HCT116 (cell line): ENCODE data around the gene LMNTD2. TPM values are rescaled to one million over a fixed set of nuclear protein-coding genes. Genes with fewer than 3 reads are reported as not detected.

Experiments
- ATAC-seq: fragments of 200-7000 bp; cut with Tn5 transposase; 2 replicates; pipeline ENCODE4 v1.9.1; 2020; ENCODE audit warnings: mild to moderate bottlenecking, moderate library complexity
- BruUV-seq: library from RNA; stranded (reverse); fragments of 400-500 nt; replicated peaks from 2 replicates; lab custom pipeline; 2021; lab: Mats Ljungman, UMichigan
- CTCF ChIA-PET: fragments of 300-600 bp; sonication (Branson Sonifier 250); formaldehyde crosslinking; loops from one replicate; lab custom pipeline; 2021; ENCODE audit warnings: antibody characterized with exemption; lab: Charles Lee
- POLR2A ChIA-PET: fragments of 300-600, 350-600 bp; sonication (Branson Sonifier 250); formaldehyde crosslinking; loops from one replicate; lab custom pipeline; 2021; ENCODE audit warnings: antibody characterized with exemption; lab: Charles Lee
- RAD21 ChIA-PET, 2 experiments: fragments of 300-600 bp; sonication (Branson Sonifier 250); formaldehyde crosslinking; loops; one replicate each; lab custom pipeline; 2023; ENCODE audit warnings: low total read pairs in 2 of 2; ENCODE audit not compliant: uncharacterized antibody in 2 of 2, unreplicated experiment in 2 of 2, low non-redundant PET in 1 of 2; lab: Charles Lee
- DNase-seq: peaks from one replicate; pipeline ENCODE4 v3.0.0-alpha.2; 2010; ENCODE audit warnings: low read depth, low spot score
- H2AFZ ChIP-seq: fragments of 200-600 bp; shearing (Covaris generic), sonication (generic); 2 replicates; pipeline ENCODE4 v1.6.1; 2017; ENCODE audit warnings: low read depth, mixed run types, mixed read lengths, antibody characterized with exemption, low read length; ENCODE audit not compliant: poor library complexity, severe bottlenecking
- H3K27ac ChIP-seq: 2 replicates; pipeline ENCODE4 v1.5.1; 2012; ENCODE audit warnings: low read depth, low read length
- H3K27me3 ChIP-seq: fragments of 200-600 bp; sonication (generic); 2 replicates; pipeline ENCODE4 v1.6.1; 2016; ENCODE audit warnings: mixed run types, low read length, mixed read lengths; ENCODE audit not compliant: insufficient read depth
- H3K36me3 ChIP-seq, 2 experiments: fragments of 200-500 bp in 1 of 2; fragments of 200-600 bp in 1 of 2; sonication (Bioruptor generic) in 1 of 2; sonication (generic) in 1 of 2; 2 replicates each; pipeline versions ENCODE4 v1.5.1 to v1.6.1; 2014 to 2016; ENCODE audit warnings: low read length in 2 of 2, inconsistent platforms in 1 of 2, mixed read lengths in 1 of 2, mixed run types in 1 of 2; ENCODE audit not compliant: insufficient read depth in 2 of 2, control insufficient read depth in 1 of 2
- H3K4me1 ChIP-seq, 2 experiments: fragments of 200-600 bp in 1 of 2; sonication (generic) in 1 of 2; 2 replicates each; pipeline versions ENCODE4 v1.5.1 to v1.6.1; 2012 to 2017; ENCODE audit warnings: low read length in 2 of 2, inconsistent platforms in 1 of 2, mild to moderate bottlenecking in 1 of 2, mixed read lengths in 1 of 2, mixed run types in 1 of 2, moderate library complexity in 1 of 2; ENCODE audit not compliant: insufficient read depth in 2 of 2, control insufficient read depth in 1 of 2
- H3K4me2 ChIP-seq: fragments of 200-600 bp; sonication (generic); 2 replicates; pipeline ENCODE4 v1.6.1; 2017; ENCODE audit warnings: mixed run types, low read length, mixed read lengths
- H3K4me3 ChIP-seq, 2 experiments: fragments of 200-600 bp in 1 of 2; sonication (generic) in 1 of 2; replicated peaks in 1 of 2; 2 replicates each; pipeline ENCODE4 v1.5.1; 2011 to 2016; ENCODE audit warnings: low read length in 2 of 2, control low read depth in 1 of 2, low read depth in 1 of 2, mild to moderate bottlenecking in 1 of 2, mixed read lengths in 1 of 2, mixed run types in 1 of 2
- H3K79me2 ChIP-seq: fragments of 200-600 bp; sonication (generic); 2 replicates; pipeline ENCODE4 v1.6.1; 2017; ENCODE audit warnings: mild to moderate bottlenecking, mixed run types, low read length, moderate library complexity, mixed read lengths; ENCODE audit not compliant: insufficient read depth
- H3K9ac ChIP-seq: fragments of 200-600 bp; sonication (generic); 2 replicates; pipeline ENCODE4 v1.6.1; 2016; ENCODE audit warnings: low read length, mixed read lengths
- H3K9me2 ChIP-seq: fragments of 200-600 bp; sonication (generic), shearing (Covaris generic); 2 replicates; pipeline ENCODE4 v1.6.1; 2017; ENCODE audit warnings: mixed run types, mild to moderate bottlenecking, moderate library complexity; ENCODE audit not compliant: insufficient read depth
- H3K9me3 ChIP-seq, 2 experiments: fragments of 200-500 bp in 1 of 2; fragments of 200-600 bp in 1 of 2; sonication (Bioruptor generic) in 1 of 2; sonication (generic) in 1 of 2; 2 replicates each; pipeline ENCODE4 v1.6.1; 2014 to 2017; ENCODE audit warnings: low read length in 2 of 2, mixed read lengths in 2 of 2, inconsistent platforms in 1 of 2, low read depth in 1 of 2, mild to moderate bottlenecking in 1 of 2, mixed run types in 1 of 2, moderate library complexity in 1 of 2; ENCODE audit not compliant: control insufficient read depth in 1 of 2, insufficient read depth in 1 of 2
- H4K20me1 ChIP-seq: fragments of 200-600 bp; sonication (generic), shearing (Covaris generic); 2 replicates; pipeline ENCODE4 v1.6.1; 2017; ENCODE audit warnings: mixed run types, mild to moderate bottlenecking, moderate library complexity; ENCODE audit not compliant: insufficient read depth
- CEBPB ChIP-seq: IDR thresholded peaks from 2 replicates; pipeline ENCODE4 v1.6.1; 2012; ENCODE audit warnings: low read depth
- EGR1 ChIP-seq: IDR thresholded peaks from 2 replicates; pipeline ENCODE4 v1.6.1; 2012; ENCODE audit warnings: low read depth
- ELF1 ChIP-seq: IDR thresholded peaks from 2 replicates; pipeline ENCODE4 v1.6.1; 2012; ENCODE audit warnings: low read depth, borderline replicate concordance
- EZH2 ChIP-seq: fragments of 200-600 bp; sonication (generic); IDR thresholded peaks from 2 replicates; pipeline ENCODE4 v1.6.1; 2017; ENCODE audit warnings: antibody characterized with exemption, mixed run types
- FOSL1 ChIP-seq: IDR thresholded peaks from 2 replicates; pipeline ENCODE4 v1.6.1; 2012; ENCODE audit warnings: low read depth
- JUND ChIP-seq: IDR thresholded peaks from 2 replicates; pipeline ENCODE4 v1.6.1; 2012
- POLR2A ChIP-seq: IDR thresholded peaks from 2 replicates; pipeline ENCODE4 v1.7.0; 2011; ENCODE audit warnings: borderline replicate concordance; ENCODE audit not compliant: insufficient read depth, insufficient read length; ENCODE audit errors: extremely low read depth
- POLR2AphosphoS5 ChIP-seq: IDR thresholded peaks from 2 replicates; pipeline ENCODE4 v1.6.1; 2011; ENCODE audit warnings: mild to moderate bottlenecking, low read depth, low read length, moderate library complexity
- RAD21 ChIP-seq: IDR thresholded peaks from 2 replicates; pipeline ENCODE4 v1.6.1; 2012; ENCODE audit warnings: low read depth, mild to moderate bottlenecking
- SIN3A ChIP-seq: IDR thresholded peaks from 2 replicates; pipeline ENCODE4 v1.6.1; 2012; ENCODE audit warnings: low read depth
- SP1 ChIP-seq: IDR thresholded peaks from 2 replicates; pipeline ENCODE4 v1.6.1; 2012; ENCODE audit warnings: low read depth
- SRF ChIP-seq: IDR thresholded peaks from 2 replicates; pipeline ENCODE4 v1.6.1; 2012; ENCODE audit warnings: low read depth
- TCF7L2 ChIP-seq: IDR thresholded peaks from 2 replicates; pipeline ENCODE4 v1.7.0; 2011; ENCODE audit warnings: borderline replicate concordance, inconsistent platforms; ENCODE audit not compliant: insufficient read depth, insufficient read length; ENCODE audit errors: extremely low read depth
- YY1 ChIP-seq: IDR thresholded peaks from 2 replicates; pipeline ENCODE4 v1.6.1; 2011; ENCODE audit warnings: low read length, low read depth, moderate library complexity, mild to moderate bottlenecking; ENCODE audit not compliant: insufficient replicate concordance; ENCODE audit errors: extremely low read depth
- ZFX ChIP-seq: fragments of 450-650 bp; IDR thresholded peaks from 2 replicates; pipeline ENCODE4 v1.6.1; 2017
- ZNF274 ChIP-seq: fragments of 200-500 bp; sonication (Bioruptor generic); IDR thresholded peaks from 2 replicates; pipeline ENCODE4 v1.6.1; 2014; ENCODE audit warnings: mild to moderate bottlenecking, low read depth, low read length, inconsistent platforms
- intact Hi-C: fragments of 100-400 bp; cut with micrococcal nuclease; formaldehyde crosslinking; loops from 2 replicates; pipeline ENCODE4 v1.10.0; 2022
- total RNA-seq: library from RNA; stranded (reverse); gene quantifications from one replicate; pipeline ENCODE4 v1.2.1, GENCODE V29; 2021; ENCODE audit not compliant: unreplicated experiment
- TF ChIP-seq, protein P1 (sequence below): IDR thresholded peaks from 2 replicates; pipeline ENCODE4 v1.6.1; 2012
- TF ChIP-seq, protein P2 (sequence below): IDR thresholded peaks from 2 replicates; pipeline ENCODE4 v1.6.1; 2011; ENCODE audit warnings: mild to moderate bottlenecking, low read length, moderate library complexity; ENCODE audit not compliant: insufficient replicate concordance; ENCODE audit errors: extremely low read depth
- TF ChIP-seq, protein P3 (sequence below): IDR thresholded peaks from 2 replicates; pipeline ENCODE4 v1.6.1; 2012

LMNTD2 gene
- total RNA-seq, 1 experiment from 2014 or later, result 9.5 TPM

DNA sequence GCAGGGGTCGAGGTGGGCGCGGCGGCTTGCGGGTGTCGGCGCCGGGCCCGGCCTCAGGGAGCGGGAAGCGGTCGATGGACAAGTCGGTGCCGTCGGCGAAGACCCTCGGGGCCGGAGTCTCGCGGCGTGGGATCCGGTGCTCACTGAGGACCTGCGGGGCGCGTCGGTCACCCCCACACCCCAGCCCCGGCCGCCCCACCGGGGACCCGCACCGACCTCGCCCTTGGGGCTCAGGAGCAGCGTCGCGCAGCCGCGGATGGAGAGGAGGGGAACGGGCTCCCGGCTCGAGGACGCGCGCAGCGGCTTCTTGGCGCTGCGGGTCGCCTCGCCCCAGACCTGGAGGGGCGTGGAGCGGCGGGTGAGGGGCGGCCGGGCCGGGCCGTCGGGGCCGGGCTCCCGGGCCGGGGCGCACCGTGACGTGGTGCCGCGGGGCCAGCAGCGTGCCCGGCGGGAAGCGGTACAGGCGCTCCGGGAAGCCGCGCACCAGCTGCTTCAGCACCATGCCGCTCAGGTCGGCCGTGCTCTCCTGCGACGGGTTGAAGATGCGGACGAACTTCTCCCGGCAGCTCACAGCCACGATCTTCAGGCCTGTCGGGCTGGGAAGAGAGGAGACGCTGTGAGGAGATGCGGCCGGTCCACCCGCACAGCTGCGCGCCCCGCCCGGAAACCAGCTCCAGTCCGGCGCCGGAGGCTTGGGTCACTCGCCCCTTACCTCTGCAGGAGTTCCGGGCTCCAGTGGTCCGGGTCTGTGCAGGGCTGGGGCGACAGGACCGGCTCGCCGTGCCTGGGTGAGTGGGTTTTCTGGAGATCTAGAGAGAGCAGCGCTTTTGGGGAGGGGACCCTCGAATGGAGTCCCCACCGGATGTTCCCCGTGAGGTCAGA lies 4.5 kb downstream of the LMNTD2 start:
- H3K9ac ChIP-seq, result no peak overlapping the region
- TF ChIP-seq TCF7L2 (no peak), YY1 (no peak), ZFX (no peak), RAD21 (no peak), SRF (no peak), JUND (no peak), SIN3A (no peak), CEBPB (no peak), FOSL1 (no peak), POLR2A (no peak), ELF1 (no peak), SP1 (no peak), EZH2 (no peak), POLR2AphosphoS5 (no peak), EGR1 (no peak), ZNF274 (no peak)
- TF ChIP-seq, protein P1, sequence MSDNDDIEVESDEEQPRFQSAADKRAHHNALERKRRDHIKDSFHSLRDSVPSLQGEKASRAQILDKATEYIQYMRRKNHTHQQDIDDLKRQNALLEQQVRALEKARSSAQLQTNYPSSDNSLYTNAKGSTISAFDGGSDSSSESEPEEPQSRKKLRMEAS, result no peak
- TF ChIP-seq, protein P2, sequence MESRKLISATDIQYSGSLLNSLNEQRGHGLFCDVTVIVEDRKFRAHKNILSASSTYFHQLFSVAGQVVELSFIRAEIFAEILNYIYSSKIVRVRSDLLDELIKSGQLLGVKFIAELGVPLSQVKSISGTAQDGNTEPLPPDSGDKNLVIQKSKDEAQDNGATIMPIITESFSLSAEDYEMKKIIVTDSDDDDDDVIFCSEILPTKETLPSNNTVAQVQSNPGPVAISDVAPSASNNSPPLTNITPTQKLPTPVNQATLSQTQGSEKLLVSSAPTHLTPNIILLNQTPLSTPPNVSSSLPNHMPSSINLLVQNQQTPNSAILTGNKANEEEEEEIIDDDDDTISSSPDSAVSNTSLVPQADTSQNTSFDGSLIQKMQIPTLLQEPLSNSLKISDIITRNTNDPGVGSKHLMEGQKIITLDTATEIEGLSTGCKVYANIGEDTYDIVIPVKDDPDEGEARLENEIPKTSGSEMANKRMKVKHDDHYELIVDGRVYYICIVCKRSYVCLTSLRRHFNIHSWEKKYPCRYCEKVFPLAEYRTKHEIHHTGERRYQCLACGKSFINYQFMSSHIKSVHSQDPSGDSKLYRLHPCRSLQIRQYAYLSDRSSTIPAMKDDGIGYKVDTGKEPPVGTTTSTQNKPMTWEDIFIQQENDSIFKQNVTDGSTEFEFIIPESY, result no peak
- TF ChIP-seq, protein P3, sequence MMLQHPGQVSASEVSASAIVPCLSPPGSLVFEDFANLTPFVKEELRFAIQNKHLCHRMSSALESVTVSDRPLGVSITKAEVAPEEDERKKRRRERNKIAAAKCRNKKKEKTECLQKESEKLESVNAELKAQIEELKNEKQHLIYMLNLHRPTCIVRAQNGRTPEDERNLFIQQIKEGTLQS, result no peak
- no peak overlapping the region; the same call in 1 of the 2 replicates for H3K27ac ChIP-seq
- POLR2A ChIA-PET, result no interaction called here
- CTCF ChIA-PET, result no interaction called here
- no peaks in the 10 kb centered on the region for H3K9me2 ChIP-seq
- H2AFZ ChIP-seq, result no peak overlapping the region
- peaks cover 21 to 31% of the 10 kb centered on the region in 2 experiments for H3K4me1 ChIP-seq
- H3K27me3 ChIP-seq, result no peaks in the 10 kb centered on the region
- BruUV-seq, result no TSS peak
- no peaks in the 10 kb centered on the region for H4K20me1 ChIP-seq
- RAD21 ChIA-PET, result interaction anchor here in 1 of 2 experiments (0.6 kb wide), 1 partner anchor 172 kb away, joined by 3 read pairs; no protein-coding TSS in a partner anchor
- intact Hi-C loops, result loop anchor here (2.0 kb wide), 1 partner anchor 173 kb away; no protein-coding TSS in a partner anchor
- H3K4me3 ChIP-seq, result no peak overlapping the region
- no peaks in the 10 kb centered on the region for H3K9me3 ChIP-seq
- ATAC-seq (no peak), DNase-seq (no peak)
- H3K36me3 ChIP-seq, result no peaks in the 10 kb centered on the region
- no peaks in the 10 kb centered on the region for H3K79me2 ChIP-seq
- no peak overlapping the region for H3K4me2 ChIP-seq
